GM21447 (cell line): ENCODE data around the gene PES1.
"Not testable (repeated sequence)": the region's sequence is repeated elsewhere in the genome, so short reads cannot be mapped to it uniquely, and the experiment has no call there.

Source experiments
- ATAC-seq: cut with Tn5 transposase; IDR thresholded peaks from one replicate; pipeline ENCODE4 v1.9.1; 2021; ENCODE audit not compliant: unreplicated experiment

The PES1 gene

DNA sequence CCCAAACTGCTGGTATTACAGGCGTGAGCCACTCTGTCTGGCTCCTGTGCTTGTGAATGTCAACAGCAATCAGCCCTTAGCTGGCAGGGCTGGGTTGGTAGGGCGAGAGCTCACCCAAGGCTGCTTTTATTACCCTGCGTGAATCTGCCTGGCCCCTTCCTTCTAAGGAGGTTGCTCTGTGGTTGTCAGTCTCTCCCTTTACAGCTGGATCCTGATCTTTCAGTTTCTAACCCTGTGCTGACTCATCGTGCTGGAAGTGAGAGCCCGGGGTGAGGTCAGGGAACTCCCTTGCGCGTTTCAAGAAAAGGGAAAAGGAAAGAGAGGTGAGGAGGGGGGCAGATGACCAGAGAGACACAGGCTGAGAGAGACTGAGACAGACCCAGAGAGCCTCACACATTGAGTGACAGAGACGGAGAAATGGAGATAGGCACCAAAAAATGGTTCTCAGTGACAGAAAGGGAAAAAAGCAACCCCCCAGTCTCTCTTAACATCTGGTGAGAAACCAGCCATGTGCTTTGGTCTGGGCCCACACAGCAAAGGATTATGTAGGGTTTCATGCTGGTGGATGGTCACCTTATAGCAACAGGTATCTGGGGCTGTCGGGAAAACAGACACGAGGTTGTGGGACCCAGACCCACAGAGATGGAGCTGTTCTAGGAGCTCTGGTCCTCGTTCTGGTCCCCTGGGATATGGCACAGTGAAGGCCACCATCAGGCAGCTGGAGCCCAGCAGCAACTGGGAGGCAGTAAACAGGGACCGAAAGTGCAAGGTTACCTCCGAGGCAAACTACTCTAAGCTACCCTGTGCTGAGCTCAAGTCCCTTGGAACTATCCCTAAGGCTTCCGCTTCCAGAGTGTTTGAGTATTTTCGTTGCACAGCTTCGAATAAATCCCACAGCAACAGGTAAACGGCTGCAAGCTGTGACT is 17.8 kb upstream of the PES1 start:
- ATAC-seq, result peak; percentile 47

DNA sequence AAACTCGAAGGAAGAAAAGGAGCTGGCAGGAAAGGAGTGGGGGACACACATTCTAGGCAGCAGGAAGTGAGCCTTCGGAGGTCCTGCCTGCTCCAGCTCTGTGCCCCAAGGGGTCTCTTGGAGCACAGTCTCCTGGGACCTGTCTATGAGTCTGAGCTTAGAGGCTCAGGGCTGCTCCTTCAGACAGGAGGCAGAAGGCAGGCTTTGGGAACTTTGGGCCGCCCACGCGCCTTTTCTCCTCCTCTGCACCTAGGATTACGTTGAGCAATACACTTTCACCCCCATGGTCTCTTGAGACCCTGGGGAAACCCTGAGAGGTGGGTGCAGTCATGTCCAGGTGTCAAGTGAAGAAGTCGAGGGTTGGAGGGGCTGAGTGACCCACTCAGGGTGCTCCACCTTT is 16.2 kb upstream of the PES1 start:
- no peak for ATAC-seq

DNA sequence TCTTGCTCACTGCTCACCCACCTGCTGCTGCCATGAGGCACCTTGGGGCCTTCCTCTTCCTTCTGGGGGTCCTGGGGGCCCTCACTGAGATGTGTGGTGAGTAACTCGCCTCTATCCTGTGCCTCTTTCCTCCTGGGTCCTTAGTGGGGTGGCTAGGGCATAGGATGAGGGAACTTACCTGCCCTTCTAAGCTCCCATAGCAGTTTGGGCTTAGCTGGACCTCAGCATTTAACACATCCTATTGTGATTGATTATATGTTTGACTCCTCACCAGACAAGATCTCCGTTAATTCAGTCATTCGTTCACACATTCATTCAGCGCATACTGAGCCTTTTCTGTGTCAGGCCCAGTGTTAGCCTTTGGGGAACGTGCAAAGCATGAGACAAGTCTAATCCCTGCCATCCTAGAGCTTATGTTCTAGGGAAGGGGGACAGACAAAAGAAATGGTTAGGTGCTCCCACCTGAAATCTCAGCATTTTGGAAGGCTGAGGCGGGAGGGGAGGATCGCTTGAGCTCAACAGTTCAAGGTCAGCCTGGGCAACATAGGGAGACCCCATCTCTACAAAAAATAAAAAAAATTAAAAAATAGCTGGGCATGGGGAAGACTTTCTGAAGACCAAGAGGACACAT is 15.7 kb upstream of the PES1 start:
- no peak for ATAC-seq

DNA sequence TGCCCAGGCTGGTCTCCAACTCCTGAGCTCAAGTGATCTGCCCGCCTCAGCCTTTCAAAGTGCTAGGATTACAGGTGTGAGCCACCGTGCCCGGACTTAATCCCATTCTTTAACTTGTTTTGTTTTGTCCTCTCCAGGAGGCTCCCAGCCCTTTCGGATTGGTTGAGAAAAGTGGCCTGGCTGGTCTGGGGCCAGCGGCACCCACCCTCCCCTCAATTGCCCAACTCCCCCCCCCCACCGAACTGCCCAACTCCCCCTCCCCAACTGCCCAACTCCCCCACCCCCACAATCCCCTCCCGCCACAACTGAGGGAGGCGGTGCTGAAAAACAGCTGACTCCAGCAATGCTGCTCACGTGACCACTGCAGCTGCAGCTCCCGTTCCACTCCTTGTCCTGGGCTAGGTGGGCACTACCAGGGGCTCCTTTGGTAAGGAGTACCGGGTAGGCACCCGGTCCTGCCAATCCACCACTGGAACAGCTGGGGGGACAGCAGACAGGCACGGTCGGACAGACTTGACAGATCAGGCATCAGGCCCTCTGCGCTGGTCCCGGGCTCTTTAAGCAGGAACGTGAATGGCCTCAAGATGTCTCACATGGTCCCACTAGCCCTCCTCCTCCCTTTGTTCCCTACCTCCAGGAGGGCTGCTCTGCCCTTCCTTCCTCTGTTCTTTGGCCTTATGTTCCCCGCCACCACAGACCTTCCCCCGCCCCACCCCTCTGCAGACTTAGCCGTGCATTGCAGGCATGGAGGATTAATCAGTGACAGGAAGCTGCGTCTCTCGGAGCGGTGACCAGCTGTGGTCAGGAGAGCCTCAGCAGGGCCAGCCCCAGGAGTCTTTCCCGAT is 15.0 kb upstream of the PES1 start, which contains the start of gene TCN2:
Gene TCN2 (plus strand): TSS at position 720 of the 845 bp plus-strand sequence. CDS start 158 bp downstream, outside the sequence.
- ATAC-seq, result peak; percentile 45

DNA sequence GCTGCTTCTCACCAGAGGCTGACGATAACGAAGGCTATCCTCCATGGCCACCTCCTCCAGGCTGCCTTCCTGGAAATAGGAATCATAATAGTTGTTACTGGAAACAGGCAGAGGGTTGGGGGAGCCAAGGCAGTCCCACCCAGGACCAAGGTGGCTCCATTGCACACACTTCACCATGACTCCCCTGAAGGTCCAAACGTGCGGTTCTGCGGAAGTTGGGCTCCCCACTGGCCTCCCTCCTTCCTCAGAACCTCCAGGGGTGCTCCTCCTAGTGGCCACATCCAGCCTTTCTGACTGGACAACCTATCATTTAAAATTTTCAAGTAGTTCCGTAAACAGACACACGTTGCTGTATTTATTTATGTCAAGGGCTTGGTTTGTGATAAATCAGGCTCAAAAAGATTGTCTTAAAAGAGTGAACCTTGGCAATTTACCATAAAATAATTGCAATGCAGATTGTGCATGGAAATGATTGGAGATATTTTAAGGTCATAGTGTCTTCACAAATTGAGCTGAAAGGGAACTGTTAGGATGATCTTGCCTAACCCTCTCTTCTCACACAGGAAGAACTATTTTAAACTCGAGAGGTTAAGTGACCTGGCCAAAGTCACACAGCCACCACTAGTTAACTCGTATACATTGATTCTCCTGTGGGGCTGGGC is 13.9 kb upstream of the PES1 start:
- no peak for ATAC-seq

DNA sequence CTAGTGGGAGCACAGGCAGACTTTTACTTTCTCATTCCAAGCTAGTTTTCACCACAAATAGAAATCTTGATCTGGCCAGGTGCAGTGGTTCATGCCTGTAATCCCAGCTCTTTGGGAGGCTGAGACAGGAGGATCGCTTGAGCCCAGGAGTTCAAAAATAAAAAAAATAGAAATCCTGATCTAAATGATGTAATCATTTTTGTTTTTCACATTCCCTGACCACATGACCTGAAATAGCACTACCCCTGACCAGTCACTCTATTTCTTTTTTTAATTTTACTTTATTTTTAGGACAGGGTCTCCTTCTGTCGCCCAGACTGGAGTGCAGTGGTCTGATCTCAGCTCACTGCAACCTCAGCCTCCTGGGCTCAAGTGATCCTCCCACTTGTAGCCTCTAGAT is 13.0 kb upstream of the PES1 start:
- ATAC-seq, result no peak

DNA sequence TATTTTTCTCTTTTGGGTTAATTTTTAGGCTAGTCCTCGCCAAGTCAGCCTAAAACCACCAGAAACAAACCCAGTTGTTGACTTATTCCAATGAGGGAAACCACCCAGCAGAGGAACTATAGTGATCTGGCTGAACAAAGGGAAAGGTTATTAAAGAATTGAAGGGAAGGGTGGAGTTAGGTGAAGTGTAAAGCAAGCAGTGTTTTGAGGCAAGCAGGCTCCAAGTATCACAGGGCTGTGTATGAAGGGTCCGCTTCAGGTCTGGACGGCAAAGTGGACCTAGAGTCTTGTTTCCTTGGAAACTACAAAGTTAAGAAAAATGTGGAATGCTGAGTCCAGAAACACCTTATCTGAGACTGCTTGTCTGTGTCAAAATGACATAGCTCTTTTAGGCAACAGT is 12.1 kb upstream of the PES1 start:
- ATAC-seq, result no peak

DNA sequence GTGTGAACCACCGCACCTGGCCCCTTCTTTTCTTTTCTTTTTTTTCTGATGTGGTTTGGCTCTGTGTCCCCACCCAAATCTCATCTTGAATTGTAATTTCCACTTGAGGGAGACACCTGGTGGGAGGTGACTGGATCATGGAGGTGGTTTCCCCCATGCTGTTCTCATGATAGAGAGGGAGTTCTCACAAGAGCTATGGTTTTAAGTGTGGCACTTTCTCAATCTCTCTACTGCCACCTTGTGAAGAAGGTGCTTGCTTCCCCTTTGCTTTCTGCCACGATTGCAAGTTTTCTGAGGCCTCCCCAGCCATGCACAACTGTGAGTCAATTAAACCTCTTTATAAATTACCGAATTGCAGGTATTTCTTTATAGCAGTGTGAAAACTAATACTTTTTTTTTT is 10.3 kb upstream of the PES1 start:
- no peak for ATAC-seq

DNA sequence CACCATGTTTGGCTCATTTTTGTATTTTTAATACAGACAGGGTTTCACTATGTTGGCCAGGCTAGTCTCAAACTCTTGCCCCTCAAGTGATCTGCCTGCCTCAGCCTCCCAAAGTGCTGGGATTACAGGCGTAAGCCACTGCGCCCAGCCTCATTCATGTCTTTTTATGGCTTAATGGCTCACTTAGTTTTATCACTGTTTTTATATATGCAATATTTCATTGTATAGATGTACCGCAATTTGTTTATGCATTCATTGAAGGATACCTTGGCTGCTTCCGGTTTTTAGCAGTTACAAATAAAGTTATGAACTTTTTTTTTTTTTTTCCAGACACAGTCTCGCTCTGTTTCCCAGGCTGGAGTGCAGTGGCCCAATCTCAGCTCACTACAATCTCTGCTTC is 9.8 kb upstream of the PES1 start:
- no peak for ATAC-seq

DNA sequence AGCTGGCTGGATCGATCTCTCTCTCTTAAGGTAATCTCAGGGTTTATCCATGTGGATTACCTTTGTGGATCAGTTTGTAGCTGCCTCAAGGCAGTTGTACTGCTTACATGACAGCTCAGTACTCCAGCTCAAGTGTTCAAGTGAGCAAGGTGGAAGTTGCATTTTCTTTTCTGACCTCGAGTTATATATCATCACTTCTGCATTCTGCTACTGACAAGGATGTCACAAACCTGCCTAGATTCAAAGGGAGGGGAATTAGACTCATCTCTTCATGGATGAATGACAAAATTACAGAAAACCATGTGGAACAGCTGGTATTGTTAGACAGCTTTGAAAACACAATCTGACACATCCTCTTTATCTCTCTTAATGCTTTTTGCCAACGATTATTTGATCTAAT is 9.2 kb upstream of the PES1 start:
- ATAC-seq, result no peak

DNA sequence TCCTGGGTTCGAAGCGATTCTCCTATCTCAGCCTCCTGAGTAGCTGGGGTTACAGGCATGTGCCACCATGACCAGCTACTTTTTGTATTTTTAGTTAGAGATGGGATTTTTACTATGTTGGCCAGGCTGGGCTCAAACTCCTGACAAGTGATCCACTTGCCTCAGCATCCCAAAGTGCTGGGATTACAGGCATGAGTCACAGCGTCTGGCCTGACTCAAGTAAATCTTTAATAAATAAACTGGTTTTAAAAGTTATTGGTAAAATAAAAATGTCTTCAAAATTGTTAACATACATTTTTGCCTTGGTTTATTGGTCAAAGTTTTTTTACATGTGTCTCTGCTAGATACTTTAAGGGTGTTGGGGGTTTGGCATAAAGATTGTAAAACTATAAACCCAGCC is 7.3 kb upstream of the PES1 start:
- ATAC-seq, result no peak

DNA sequence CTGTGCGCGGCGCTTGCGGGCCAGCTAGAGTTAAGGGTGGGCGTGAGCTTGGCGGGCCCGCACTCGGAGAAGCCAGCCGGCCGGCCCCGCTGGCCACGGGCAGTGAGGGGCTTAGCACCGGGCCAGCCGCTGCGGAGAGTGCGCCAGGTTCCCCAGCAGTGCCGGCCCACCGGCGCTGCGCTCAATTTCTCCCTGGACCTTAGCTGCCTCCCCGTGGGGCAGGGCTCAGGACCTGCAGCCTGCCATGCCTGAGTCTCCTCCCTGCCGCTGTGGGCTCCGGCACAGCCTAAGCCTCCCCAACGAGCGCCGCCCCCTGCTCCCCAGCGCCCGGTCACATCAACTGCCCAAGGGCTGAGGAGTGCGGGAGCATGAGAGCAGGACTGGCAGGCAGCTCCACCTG is 5.2 kb upstream of the PES1 start:
- no peak for ATAC-seq

DNA sequence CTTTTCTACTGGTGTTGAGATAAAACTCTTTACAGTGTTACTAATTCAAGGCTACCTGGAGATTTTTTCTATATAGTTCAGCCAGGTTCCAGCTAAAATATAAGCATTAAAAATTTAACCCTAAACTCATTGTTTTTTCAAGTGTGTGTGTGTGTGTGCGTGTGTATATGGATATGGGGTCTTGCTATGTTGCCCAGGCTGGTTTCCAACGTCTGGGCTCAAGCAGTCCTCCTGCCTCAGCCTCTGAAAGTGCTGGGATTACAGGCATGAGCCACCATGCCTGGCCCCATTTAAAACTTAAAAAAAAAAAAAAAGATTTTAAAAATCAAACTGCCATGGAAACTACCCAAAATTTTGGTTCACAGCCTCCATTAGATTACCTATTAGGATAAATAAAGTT is 4.5 kb upstream of the PES1 start:
- ATAC-seq, result no peak

DNA sequence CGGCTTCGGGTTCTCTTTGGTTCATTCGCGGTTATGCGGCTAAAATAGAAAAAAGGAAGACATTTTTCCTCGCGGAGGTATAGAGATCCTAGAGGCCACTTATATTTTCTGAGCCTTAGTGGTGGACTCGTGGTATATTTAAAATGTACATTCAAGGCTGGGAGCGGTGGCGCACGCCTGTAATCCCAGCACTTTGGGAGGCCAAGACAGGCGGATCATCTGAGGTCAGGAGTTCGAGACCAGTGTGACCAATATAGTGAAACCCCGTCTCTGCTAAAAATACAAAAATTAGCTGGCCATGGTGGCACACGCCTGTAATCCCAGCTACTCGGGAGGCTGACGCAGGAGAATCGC is 627 bp upstream of the PES1 start:
- ATAC-seq, result not testable (repeated sequence)

DNA sequence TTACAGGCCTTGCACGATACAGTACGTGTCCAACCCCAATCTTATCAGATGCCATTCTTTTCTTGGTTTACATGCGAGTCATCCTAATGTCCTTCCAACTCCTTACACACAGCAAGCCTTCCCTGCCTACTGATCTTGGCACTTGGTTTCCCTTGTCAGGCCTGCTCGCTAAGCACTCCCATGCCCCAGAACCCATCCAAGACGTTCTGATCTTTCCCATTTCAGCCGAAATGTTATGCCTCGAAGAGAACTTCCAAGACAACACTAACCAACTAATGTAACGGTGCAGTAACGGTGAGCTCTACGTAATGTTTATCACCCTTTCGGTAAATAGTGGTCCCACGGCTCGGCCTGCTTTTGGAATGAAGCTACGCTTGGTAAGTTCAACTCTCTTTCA is 521 bp downstream of the PES1 start:
- ATAC-seq, result no peak

DNA sequence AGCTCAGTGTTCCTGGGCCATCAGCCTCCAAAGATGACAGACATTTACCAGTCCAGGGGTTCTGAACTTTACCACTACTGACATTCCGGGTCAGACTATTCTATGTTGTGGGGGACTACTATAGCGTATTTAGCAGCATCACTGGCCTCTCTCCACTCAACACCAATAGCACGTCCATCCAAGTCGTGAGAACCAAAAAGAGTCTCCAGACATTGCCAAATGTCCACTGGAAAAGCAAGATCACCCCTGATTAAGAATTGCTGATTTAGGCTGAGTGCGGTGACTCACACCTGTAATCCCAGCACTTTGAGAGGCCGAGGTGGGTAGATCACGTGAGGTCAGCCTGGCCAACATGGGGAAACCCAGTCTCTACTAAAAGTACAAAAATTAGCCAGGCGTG is 5.3 kb downstream of the PES1 start:
- no peak for ATAC-seq

DNA sequence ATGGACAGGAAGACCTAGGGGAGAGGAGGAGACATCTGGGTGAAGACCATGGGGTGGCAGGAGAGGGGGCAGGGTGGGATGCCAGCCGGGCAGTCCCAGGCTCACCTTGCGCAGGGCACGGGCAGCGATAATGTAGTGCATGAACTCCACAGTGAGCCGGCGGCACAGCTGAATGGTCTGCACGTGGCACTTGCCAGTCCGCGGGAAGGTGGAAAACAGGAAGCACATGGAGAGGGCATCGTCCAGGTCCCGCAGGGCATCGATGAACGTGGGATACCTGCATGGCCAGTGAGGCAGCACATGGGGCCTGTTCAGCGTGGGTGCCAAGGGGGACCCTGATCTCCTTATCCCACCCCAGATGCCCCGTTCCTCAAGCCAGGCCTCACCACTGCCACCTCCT is 7.3 kb downstream of the PES1 start:
- ATAC-seq, result no peak

DNA sequence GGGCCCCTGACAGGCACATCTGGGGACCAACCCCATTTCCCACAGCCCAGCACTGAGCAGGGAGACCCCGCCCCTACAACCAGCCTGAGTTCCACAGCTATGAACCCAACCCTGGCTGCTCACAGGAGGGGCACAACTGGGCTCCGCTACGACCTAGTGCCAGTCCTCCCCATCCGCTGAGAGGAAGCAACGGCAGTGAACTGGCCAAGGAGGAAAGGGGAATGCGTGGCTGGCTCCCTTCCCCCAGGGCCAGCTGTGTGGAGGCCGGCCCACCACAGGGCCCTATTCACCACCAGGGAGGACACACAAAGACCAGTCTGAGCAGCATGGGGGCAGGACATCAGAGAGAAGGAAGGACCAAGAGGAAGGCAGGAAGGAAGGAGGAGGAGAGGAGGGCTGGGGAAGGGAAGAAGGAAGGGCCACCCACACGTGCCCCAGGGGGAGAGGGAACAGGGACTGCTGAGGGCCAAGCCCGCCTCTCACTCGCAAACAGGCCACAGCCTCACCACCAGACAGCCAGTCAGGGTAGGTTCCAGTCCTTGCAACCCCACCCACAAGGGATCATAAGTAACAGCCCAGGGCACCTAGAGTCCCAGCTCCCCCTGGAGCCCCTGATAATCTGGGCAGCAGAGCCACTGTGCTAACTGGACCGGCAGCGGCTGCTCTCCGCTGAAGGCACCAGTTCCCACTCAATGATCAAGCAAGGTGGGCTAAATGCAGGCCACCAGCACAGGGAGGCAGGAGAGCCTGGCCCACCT is 8.7 kb downstream of the PES1 start:
- ATAC-seq, result no peak

DNA sequence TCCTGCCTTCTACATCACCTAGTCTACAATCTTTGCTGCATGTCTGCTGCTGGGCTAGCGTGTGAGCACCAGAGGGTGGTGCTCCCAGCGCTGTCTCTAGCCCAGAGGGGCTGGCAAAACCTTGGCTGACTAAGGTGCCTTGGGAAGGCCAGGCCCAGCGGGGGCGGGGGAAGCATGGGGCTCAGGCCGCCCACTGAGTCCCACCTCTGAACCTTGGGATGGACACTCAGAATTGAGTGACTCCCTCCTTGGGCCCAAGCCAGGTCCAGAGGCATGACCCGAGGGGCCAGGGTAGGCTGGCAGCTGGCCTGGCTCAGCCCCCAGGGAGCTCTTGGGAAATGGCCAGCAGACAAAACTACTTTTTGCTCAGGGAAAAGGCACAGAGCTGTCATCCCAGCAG is 9.7 kb downstream of the PES1 start:
- ATAC-seq, result no peak

DNA sequence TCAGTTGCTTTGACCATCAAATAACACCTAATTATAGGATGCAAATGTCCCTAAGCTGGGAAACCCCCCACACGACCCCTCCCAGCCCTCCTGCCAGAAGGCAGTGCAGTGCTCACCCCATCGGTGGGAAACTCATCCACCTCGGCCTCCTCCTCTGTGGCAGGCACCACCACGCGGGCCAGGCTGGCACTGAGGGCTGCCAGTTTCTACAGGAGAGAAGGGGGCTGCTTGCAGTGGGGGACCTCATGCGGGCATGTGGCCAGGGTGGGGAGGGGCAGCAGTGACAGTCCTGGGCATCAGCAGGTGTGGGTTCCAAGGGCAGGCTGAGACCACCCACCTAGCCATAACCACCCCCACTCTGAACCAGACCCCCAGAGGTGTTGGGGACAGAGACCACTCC is 10.8 kb downstream of the PES1 start:
- ATAC-seq, result no peak
